ENCODE measurements around the gene BCL2L2. TPM values are rescaled to one million over a fixed set of nuclear protein-coding genes. Genes with fewer than 3 reads are reported as not detected.
"Not testable (repeated sequence)": the region's sequence is repeated elsewhere in the genome, so short reads cannot be mapped to it uniquely, and the experiment has no call there.

Gene BCL2L2
- total and polyA plus RNA-seq, 12 donors: 16.8 to 54.6 (median 40.4) TPM

DNA sequence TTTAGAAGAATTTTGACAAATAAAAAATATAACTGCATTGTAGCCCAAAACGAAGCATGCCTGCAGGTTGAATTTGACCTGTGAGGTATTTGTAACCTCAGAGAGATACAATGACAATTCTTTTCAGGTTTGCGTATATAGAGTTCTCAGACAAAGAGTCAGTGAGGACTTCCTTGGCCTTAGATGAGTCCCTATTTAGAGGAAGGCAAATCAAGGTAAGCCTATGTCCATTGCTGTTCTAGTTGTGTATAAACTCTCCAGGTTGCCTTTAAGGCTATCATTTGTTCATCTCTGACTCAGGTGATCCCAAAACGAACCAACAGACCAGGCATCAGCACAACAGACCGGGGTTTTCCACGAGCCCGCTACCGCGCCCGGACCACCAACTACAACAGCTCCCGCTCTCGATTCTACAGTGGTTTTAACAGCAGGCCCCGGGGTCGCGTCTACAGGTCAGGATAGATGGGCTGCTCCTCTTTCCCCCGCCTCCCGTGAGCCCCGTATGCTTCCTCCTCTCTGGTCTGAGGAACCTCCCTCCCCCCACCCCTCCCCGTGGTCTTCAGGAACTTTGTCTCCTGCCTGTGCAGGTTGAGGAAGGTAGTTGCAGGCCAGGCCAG is 17.3 kb downstream of the BCL2L2 start:
- TF ChIP-seq, protein P1, sequence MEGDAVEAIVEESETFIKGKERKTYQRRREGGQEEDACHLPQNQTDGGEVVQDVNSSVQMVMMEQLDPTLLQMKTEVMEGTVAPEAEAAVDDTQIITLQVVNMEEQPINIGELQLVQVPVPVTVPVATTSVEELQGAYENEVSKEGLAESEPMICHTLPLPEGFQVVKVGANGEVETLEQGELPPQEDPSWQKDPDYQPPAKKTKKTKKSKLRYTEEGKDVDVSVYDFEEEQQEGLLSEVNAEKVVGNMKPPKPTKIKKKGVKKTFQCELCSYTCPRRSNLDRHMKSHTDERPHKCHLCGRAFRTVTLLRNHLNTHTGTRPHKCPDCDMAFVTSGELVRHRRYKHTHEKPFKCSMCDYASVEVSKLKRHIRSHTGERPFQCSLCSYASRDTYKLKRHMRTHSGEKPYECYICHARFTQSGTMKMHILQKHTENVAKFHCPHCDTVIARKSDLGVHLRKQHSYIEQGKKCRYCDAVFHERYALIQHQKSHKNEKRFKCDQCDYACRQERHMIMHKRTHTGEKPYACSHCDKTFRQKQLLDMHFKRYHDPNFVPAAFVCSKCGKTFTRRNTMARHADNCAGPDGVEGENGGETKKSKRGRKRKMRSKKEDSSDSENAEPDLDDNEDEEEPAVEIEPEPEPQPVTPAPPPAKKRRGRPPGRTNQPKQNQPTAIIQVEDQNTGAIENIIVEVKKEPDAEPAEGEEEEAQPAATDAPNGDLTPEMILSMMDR (IDR thresholded peaks at IDR 0.05): no peak
- no peak for TF ChIP-seq POLR2A (IDR thresholded peaks at IDR 0.05)

DNA sequence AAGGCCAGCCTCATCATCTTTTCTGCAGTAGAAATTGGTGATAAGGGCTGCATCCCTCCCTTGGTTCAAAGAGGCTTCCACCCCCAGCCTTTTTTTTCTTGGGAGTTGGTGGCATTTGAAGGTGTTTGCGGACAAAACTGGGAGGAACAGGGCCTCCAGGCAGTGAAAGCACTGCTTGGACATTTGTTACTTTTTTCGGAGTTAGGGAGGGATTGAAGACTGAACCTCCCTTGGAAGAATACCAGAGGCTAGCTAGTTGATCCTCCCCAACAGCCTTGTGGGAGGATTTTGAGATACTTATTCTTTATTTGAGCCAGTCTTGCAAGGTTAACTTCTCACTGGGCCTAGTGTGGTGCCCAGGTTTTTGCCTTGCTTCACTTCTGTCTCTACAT is 17.8 kb downstream of the BCL2L2 start:
- WGBS, 4 donors: 58 to 80% (median 72%) methylated on average over 1 to 2 of the region's 2 CpGs
- no peak for TF ChIP-seq POLR2A (IDR thresholded peaks at IDR 0.05)
- TF ChIP-seq, protein P1 (IDR thresholded peaks at IDR 0.05): no peak
- H3K4me1 ChIP-seq (replicated peaks in 1 of 2): peaks cover 16 to 26% of the 10 kb centered on the region in 2 donors
- H3K27me3 ChIP-seq: no peaks in the 10 kb centered on the region
- H3K27ac ChIP-seq: no peak overlapping the region
- intact Hi-C loops (cut with DNase I): loop anchor here in 1 of 2 donors (10.0 kb wide), 2 partner anchors 60 to 240 kb away; partner anchors contain the start of gene AP1G2
- no peaks in the 10 kb centered on the region for H3K9me3 ChIP-seq (replicated peaks in 1 of 3)
- H3K36me3 ChIP-seq (replicated peaks in 1 of 2): peaks cover 0 to 27% of the 10 kb centered on the region in 2 donors
- peak in 1 of 7 donors; percentile 31 for DNase-seq
- no peak overlapping the region for H3K4me3 ChIP-seq

More for the DNA sequence above, 17.3 kb downstream of the BCL2L2 start:
- DNase-seq: no peak
- Histone ChIP-seq H3K4me1 (replicated peaks in 1 of 2) (peaks cover 16 to 26% of the 10 kb centered on the region in 2 donors), H3K4me3 (no peak overlapping the region), H3K27me3 (no peaks in the 10 kb centered on the region), H3K36me3 (replicated peaks in 1 of 2) (peaks cover 0 to 27% of the 10 kb centered on the region in 2 donors), H3K9me3 (replicated peaks in 1 of 3) (no peaks in the 10 kb centered on the region), H3K27ac (no peak overlapping the region)
- intact Hi-C loops (cut with DNase I): loop anchor here in 1 of 2 donors (10.0 kb wide), 2 partner anchors 59 to 241 kb away; partner anchors contain the start of gene AP1G2
- 75 to 78% (median 76%) methylated on average over 18 of the region's 18 CpGs for WGBS, 4 donors

DNA sequence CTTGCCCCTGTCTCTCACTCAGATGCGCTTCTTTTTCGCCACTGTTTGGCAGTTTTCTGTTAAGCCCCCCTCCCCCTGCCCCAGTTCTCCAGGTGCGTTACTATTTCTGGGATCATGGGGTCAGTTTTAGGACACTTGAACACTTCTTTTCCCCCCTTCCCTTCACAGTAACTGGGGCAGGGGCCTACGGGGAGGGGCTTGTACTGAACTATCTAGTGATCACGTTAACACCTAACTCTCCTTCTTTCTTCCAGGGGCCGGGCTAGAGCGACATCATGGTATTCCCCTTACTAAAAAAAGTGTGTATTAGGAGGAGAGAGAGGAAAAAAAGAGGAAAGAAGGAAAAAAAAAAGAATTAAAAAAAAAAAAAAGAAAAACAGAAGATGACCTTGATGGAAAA is 18.4 kb downstream of the BCL2L2 start:
- TF ChIP-seq POLR2A (IDR thresholded peaks at IDR 0.05): no peak
- TF ChIP-seq, protein P1 (IDR thresholded peaks at IDR 0.05): no peak

DNA sequence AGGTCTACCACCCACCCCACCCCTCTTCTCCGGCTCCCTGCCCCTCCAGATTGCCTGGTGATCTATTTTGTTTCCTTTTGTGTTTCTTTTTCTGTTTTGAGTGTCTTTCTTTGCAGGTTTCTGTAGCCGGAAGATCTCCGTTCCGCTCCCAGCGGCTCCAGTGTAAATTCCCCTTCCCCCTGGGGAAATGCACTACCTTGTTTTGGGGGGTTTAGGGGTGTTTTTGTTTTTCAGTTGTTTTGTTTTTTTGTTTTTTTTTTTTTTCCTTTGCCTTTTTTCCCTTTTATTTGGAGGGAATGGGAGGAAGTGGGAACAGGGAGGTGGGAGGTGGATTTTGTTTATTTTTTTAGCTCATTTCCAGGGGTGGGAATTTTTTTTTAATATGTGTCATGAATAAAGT is 19.1 kb downstream of the BCL2L2 start:
- not testable (repeated sequence) for H3K4me3 ChIP-seq; DNase-seq; H3K27me3 ChIP-seq; H3K27ac ChIP-seq; H3K9me3 ChIP-seq (replicated peaks in 1 of 3)
- 91 to 94% (median 93%) methylated on average over 5 of the region's 5 CpGs for WGBS, 4 donors
- Histone ChIP-seq H3K4me1 (replicated peaks in 1 of 2) (peaks cover 11 to 21% of the 10 kb centered on the region in 2 donors), H3K36me3 (replicated peaks in 1 of 2) (peaks cover 0 to 27% of the 10 kb centered on the region in 2 donors)
- intact Hi-C loops (cut with DNase I): loop anchor here in 1 of 2 donors (10.0 kb wide), 2 partner anchors 61 to 239 kb away; partner anchors contain the start of gene AP1G2

More for the DNA sequence above, 18.4 kb downstream of the BCL2L2 start:
- Histone ChIP-seq H3K27ac (no peak overlapping the region), H3K27me3 (no peaks in the 10 kb centered on the region), H3K36me3 (replicated peaks in 1 of 2) (peaks cover 0 to 27% of the 10 kb centered on the region in 2 donors), H3K9me3 (replicated peaks in 1 of 3) (no peaks in the 10 kb centered on the region), H3K4me1 (replicated peaks in 1 of 2) (peaks cover 16 to 25% of the 10 kb centered on the region in 2 donors), H3K4me3 (no peak overlapping the region)
- 74 to 84% (median 80%) methylated on average over 7 of the region's 7 CpGs for WGBS, 4 donors
- intact Hi-C loops (cut with DNase I): loop anchor here in 1 of 2 donors (10.0 kb wide), 2 partner anchors 60 to 240 kb away; partner anchors contain the start of gene AP1G2
- DNase-seq: peak in 1 of 7 donors; percentile 39
